Body of pancreas (tissue), 4 donors: ENCODE results near the gene PRDM16.

Experiments used
- POLR2A ChIP-seq, 3 donors: fragments of 450-650 bp; IDR thresholded peaks; one replicate each; pipeline ENCODE4 v1.6.1; 2016; ENCODE audit warnings: antibody characterized with exemption in 3 of 3, mild to moderate bottlenecking in 2 of 3
- TF ChIP-seq, protein P1 (sequence below), 7 experiments: fragments of 450-650 bp in 4 of 7; fragments of 200-600 bp in 3 of 7; sonication (generic) in 3 of 7; IDR thresholded peaks; one replicate each; pipeline ENCODE4 v1.5.1; 2016 to 2019; ENCODE audit warnings: antibody characterized with exemption in 7 of 7

DNA sequence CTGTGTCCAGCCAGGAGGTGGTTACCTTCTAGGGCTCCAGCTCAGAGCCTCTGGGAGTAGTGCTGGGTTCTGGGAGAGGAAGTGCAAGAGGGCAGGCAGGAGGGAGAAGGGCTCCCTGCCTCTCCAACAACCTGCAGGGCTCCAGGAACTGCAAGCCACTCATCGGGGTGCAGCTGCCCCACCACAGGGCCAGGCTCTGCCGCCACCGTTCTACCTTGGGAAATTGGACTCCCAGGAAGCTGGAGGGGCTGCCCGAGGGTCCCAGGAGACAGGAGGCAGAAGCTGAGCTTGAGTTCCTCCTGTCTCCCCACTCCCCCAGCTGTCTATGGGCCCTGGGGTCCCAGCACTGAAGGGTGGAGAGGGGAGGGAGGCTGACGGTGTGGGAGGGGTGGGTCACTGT, 7.4 kb upstream of the PRDM16 start:
- TF ChIP-seq, protein P1, sequence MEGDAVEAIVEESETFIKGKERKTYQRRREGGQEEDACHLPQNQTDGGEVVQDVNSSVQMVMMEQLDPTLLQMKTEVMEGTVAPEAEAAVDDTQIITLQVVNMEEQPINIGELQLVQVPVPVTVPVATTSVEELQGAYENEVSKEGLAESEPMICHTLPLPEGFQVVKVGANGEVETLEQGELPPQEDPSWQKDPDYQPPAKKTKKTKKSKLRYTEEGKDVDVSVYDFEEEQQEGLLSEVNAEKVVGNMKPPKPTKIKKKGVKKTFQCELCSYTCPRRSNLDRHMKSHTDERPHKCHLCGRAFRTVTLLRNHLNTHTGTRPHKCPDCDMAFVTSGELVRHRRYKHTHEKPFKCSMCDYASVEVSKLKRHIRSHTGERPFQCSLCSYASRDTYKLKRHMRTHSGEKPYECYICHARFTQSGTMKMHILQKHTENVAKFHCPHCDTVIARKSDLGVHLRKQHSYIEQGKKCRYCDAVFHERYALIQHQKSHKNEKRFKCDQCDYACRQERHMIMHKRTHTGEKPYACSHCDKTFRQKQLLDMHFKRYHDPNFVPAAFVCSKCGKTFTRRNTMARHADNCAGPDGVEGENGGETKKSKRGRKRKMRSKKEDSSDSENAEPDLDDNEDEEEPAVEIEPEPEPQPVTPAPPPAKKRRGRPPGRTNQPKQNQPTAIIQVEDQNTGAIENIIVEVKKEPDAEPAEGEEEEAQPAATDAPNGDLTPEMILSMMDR (IDR thresholded peaks at IDR 0.05): no peak
- no peak for TF ChIP-seq POLR2A (IDR thresholded peaks at IDR 0.05)
